ENCODE results near the gene CCR2. TPM values are rescaled to one million over a fixed set of nuclear protein-coding genes. Genes with fewer than 3 reads are reported as not detected.

Gene CCR2
- total and polyA plus RNA-seq, 2 of the 4 experiments (the other 2 are of a cell fraction), result not detected

GRCh38 chr3:46400846-46401245 lies 46.9 kb downstream of the CCR2 start:
- POLR2A ChIA-PET (ENCODE audit: unreplicated experiment), result no interaction called here
- ATAC-seq (ENCODE audit: low read depth), result no peak
- H3K56ac ChIP-seq (ENCODE audit: extremely low read depth, insufficient read depth, low read length), result no peak overlapping the region
- WGBS, 2 experiments (ENCODE audit: extremely low coverage in 2 of 2, insufficient read length in 1 of 2), result 53% methylated on average over 3 of the region's 5 CpGs; no CpG with 5 or more reads in 1 of the 2 experiments
- no peak overlapping the region for H2AK5ac ChIP-seq (ENCODE audit: low read depth, low read length)
- no peaks in the 10 kb centered on the region for H4K20me1 ChIP-seq (ENCODE audit: insufficient read depth, low read length)
- H3K4me2 ChIP-seq (ENCODE audit: low read depth, low read length), result no peak overlapping the region
- no peak overlapping the region for H3K23ac ChIP-seq (ENCODE audit: low read depth, low read length)
- no peak overlapping the region for H3K18ac ChIP-seq (ENCODE audit: low read depth, low read length)
- H3K79me1 ChIP-seq (ENCODE audit: low read depth in 1 of 2, low read length in 2 of 2), result no peaks in the 10 kb centered on the region
- TF ChIP-seq RCOR1 (IDR thresholded peaks at IDR 0.05; ENCODE audit: insufficient replicate concordance, low read length) (no peak), FOS (IDR thresholded peaks at IDR 0.05; ENCODE audit: low read depth, low read length) (no peak), NFE2L2 (IDR thresholded peaks at IDR 0.05; ENCODE audit: low read depth, low read length) (no peak), CEBPB (IDR thresholded peaks at IDR 0.05; ENCODE audit: low read depth, low read length) (no peak), RFX5 (IDR thresholded peaks at IDR 0.05; ENCODE audit: low read depth, low read length) (no peak), MAFK (IDR thresholded peaks at IDR 0.05; ENCODE audit: low read depth, low read length) (no peak), CHD1 (IDR thresholded peaks at IDR 0.05; ENCODE audit: low read depth, low read length) (no peak)
- TF ChIP-seq, protein P1, sequence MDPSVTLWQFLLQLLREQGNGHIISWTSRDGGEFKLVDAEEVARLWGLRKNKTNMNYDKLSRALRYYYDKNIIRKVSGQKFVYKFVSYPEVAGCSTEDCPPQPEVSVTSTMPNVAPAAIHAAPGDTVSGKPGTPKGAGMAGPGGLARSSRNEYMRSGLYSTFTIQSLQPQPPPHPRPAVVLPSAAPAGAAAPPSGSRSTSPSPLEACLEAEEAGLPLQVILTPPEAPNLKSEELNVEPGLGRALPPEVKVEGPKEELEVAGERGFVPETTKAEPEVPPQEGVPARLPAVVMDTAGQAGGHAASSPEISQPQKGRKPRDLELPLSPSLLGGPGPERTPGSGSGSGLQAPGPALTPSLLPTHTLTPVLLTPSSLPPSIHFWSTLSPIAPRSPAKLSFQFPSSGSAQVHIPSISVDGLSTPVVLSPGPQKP (IDR thresholded peaks at IDR 0.05; ENCODE audit: borderline replicate concordance, low read depth, low read length), result no peak
- CTCF ChIA-PET, result no interaction called here
- dilution Hi-C loops (cut with HindIII; ENCODE audit: low sequenced_read_pairs, unreplicated experiment), result no loop called here
- no peak overlapping the region; the same call in 1 of the 2 replicates for H4K91ac ChIP-seq (ENCODE audit: insufficient read depth, low read depth, low read length)
- H3K27me3 ChIP-seq (ENCODE audit: control insufficient read depth, insufficient read depth, low read length), result no peaks in the 10 kb centered on the region; the same call in 1 of the 2 replicates
- no peak overlapping the region for H3K4me3 ChIP-seq (ENCODE audit: insufficient read depth, low read depth, low read length)
- H2BK5ac ChIP-seq (ENCODE audit: low read depth, low read length, poor library complexity, severe bottlenecking), result no peak overlapping the region
- intact Hi-C loops (cut with micrococcal nuclease), result no loop called here
- H2BK120ac ChIP-seq (ENCODE audit: low read depth, low read length), result no peak overlapping the region
- H3K4me1 ChIP-seq (ENCODE audit: control insufficient read depth, insufficient read depth, low read length), result peaks cover 9% of the 10 kb centered on the region
- H3K27ac ChIP-seq (ENCODE audit: insufficient read depth, low read length), result no peak overlapping the region
- no peak overlapping the region for H2BK15ac ChIP-seq (ENCODE audit: low read depth, low read length)
- in situ Hi-C loops (cut with MboI; ENCODE audit: low sequenced_read_pairs), result no loop called here
- no peaks in the 10 kb centered on the region for H3K9me3 ChIP-seq (ENCODE audit: control insufficient read depth, insufficient read depth, low read length)
- H3K9ac ChIP-seq (ENCODE audit: low read depth, low read length), result no peak overlapping the region
- peaks cover 3% of the 10 kb centered on the region; the same call in 1 of the 2 replicates for H3K9me1 ChIP-seq (ENCODE audit: insufficient read depth, low read length)
- H4K5ac ChIP-seq (ENCODE audit: low read depth, low read length), result no peak overlapping the region
- no peak overlapping the region for H2AFZ ChIP-seq (replicated peaks; ENCODE audit: low read length, poor library complexity)
- H3K4ac ChIP-seq (ENCODE audit: low read depth, low read length), result no peak overlapping the region
- H2BK20ac ChIP-seq (ENCODE audit: low read depth, low read length), result no peak overlapping the region
- H4K8ac ChIP-seq (ENCODE audit: low read depth in 2 of 2, low read length in 2 of 2), result no peak overlapping the region
- H3K14ac ChIP-seq (replicated peaks; ENCODE audit: low read depth, low read length), result no peak overlapping the region
- H3K36me3 ChIP-seq (ENCODE audit: control insufficient read depth, insufficient read depth, low read length), result no peaks in the 10 kb centered on the region
- no peak overlapping the region for H2AK9ac ChIP-seq (replicated peaks; ENCODE audit: low read depth, low read length, poor library complexity)
- DNase-seq, result no peak
- no TSS peak for BruUV-seq (replicated peaks)
